Right lobe of liver (tissue), 6 donors: ENCODE results near the gene HSD17B4. TPM values are rescaled to one million over a fixed set of nuclear protein-coding genes. Genes with fewer than 3 reads are reported as not detected.

ENCODE experiments used
- ATAC-seq, 4 donors: fragments of 200-7000 bp; cut with Tn5 transposase; one replicate each; pipeline ENCODE4 v1.9.1; 2020; ENCODE audit warnings: mild to moderate bottlenecking in 4 of 4, moderate library complexity in 4 of 4
- DNase-seq, 3 donors: peaks; one replicate each; pipeline ENCODE4 v3.0.0-alpha.2; 2020
- H3K27ac ChIP-seq, 3 donors: fragments of 200-600 bp; one replicate each; pipeline ENCODE4 v1.8.0; 2022
- H3K27me3 ChIP-seq, 2 donors: fragments of 200-600 bp; one replicate each; pipeline ENCODE4 v1.8.0; 2022
- H3K36me3 ChIP-seq, 4 donors: fragments of 200-600 bp; sonication (generic) in 1 of 4; one replicate each; pipeline versions ENCODE4 v1.5.1 to v1.8.0; 2017 to 2022; ENCODE audit warnings: control low read depth in 1 of 4
- H3K4me1 ChIP-seq, 4 donors: fragments of 200-600 bp; sonication (generic) in 1 of 4; one replicate each; pipeline versions ENCODE4 v1.5.1 to v1.8.0; 2017 to 2022; ENCODE audit warnings: control low read depth in 1 of 4
- H3K4me3 ChIP-seq, 3 donors: fragments of 200-600 bp; one replicate each; pipeline ENCODE4 v1.8.0; 2022
- H3K9me3 ChIP-seq, 4 donors: fragments of 200-600 bp; sonication (generic) in 1 of 4; one replicate each; pipeline versions ENCODE4 v1.5.1 to v1.8.0; 2017 to 2022; ENCODE audit warnings: control low read depth in 1 of 4
- CTCF ChIP-seq, 4 donors: fragments of 200-600 bp in 3 of 4; fragments of 450-650 bp in 1 of 4; IDR thresholded peaks; one replicate each; pipeline versions ENCODE4 v1.5.1 to v1.8.0; 2016 to 2022; ENCODE audit warnings: antibody characterized with exemption in 4 of 4, mild to moderate bottlenecking in 2 of 4
- POLR2A ChIP-seq: fragments of 450-650 bp; IDR thresholded peaks from one replicate; pipeline ENCODE4 v1.6.1; 2017; ENCODE audit warnings: antibody characterized with exemption, mild to moderate bottlenecking
- WGBS: methylation state at CpG from one replicate; pipeline ENCODE4 v1.1.6; 2018; ENCODE audit warnings: low coverage, low lambda C conversion rate; ENCODE audit not compliant: insufficient coverage; ENCODE audit errors: missing lambda C conversion rate; 5-methylcytosine and 5-hydroxymethylcytosine counted together
- intact Hi-C, 2 donors: fragments of 100-400 bp; cut with DNase I; formaldehyde crosslinking; loops; one replicate each; pipeline versions ENCODE4 v1.11.2 to v1.14.1; 2022
- total RNA-seq, 6 experiments: library from RNA; depleted of rRNA in 2 of 6; stranded (reverse); fragments of >200 nt in 2 of 6; fragmentation: NEBNext Ultra II Directional in 3 of 6; extraction: Animal tissue kit (Norgen Biotek cat#: 25700) in 3 of 6; gene quantifications; one replicate each; pipeline versions ENCODE4 v1.1.0 to v1.2.4, GENCODE V29; 2016 to 2023
- donor health status: DM: no; HTN: yes; CAD: no.
- donor health status: DM: no; HTN: no; CAD: no.
- donor health status: DM: no; HTN: no; CAD: no.
- donor health status: DM: no; HTN: yes; CAD: no.
- donor health status: DM: no; HTN: yes; CAD: no.

HSD17B4 gene
- total RNA-seq, 6 experiments from 2014 or later = 380 to 571 (median 473) TPM

- peaks cover 0 to 53% (median 25%) of the 10 kb centered on the region in 4 donors for H3K36me3 ChIP-seq
- H3K27me3 ChIP-seq = no peaks in the 10 kb centered on the region
- no peak overlapping the region for H3K4me3 ChIP-seq
- H3K27ac ChIP-seq = no peak overlapping the region
- intact Hi-C loops = no loop called here
- no peaks in the 10 kb centered on the region for H3K9me3 ChIP-seq
- TF ChIP-seq POLR2A (no peak), CTCF (IDR thresholded peaks at IDR 0.05) (no peak)
- 81% methylated on average over 3 of the region's 3 CpGs for WGBS
- DNase-seq (no peak), ATAC-seq (no peak)
- no peaks in the 10 kb centered on the region for H3K4me1 ChIP-seq
Measured at GRCh38 chr5:119532637-119533036, 80.3 kb downstream of the HSD17B4 start.

GRCh38 chr5:119537704-119538103, 85.4 kb downstream of the HSD17B4 start:
- H3K4me1 ChIP-seq = no peaks in the 10 kb centered on the region
- H3K27ac ChIP-seq = no peak overlapping the region
- no peak for TF ChIP-seq POLR2A
- TF ChIP-seq CTCF (IDR thresholded peaks at IDR 0.05) = no peak
- no peaks in the 10 kb centered on the region for H3K27me3 ChIP-seq
- ATAC-seq (no peak), DNase-seq (no peak)
- no peaks in the 10 kb centered on the region for H3K9me3 ChIP-seq
- H3K36me3 ChIP-seq = peaks cover 8 to 49% (median 26%) of the 10 kb centered on the region in 4 donors
- intact Hi-C loops = no loop called here
- no CpG with 5 or more reads among the region's 2 CpGs for WGBS
- no peak overlapping the region for H3K4me3 ChIP-seq

DNA sequence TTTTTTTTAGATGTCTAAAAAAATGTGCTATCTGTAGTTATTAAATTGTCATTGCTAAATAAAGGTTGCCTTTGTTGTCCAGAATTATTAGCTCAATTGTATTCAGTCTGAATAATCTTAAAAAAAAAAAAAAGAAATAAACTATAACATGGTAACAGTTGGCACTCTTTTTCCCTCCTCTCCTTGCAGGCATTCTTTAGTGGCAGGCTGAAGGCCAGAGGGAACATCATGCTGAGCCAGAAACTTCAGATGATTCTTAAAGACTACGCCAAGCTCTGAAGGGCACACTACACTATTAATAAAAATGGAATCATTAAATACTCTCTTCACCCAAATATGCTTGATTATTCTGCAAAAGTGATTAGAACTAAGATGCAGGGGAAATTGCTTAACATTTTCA, 89.4 kb downstream of the HSD17B4 start:
- no peaks in the 10 kb centered on the region for H3K4me1 ChIP-seq
- no peak overlapping the region for H3K27ac ChIP-seq
- WGBS = 100% methylated on average over 1 of the region's 1 CpG
- no peak for ATAC-seq
- H3K27me3 ChIP-seq = no peaks in the 10 kb centered on the region
- peaks cover 5 to 44% (median 25%) of the 10 kb centered on the region in 4 donors for H3K36me3 ChIP-seq
- no peak for DNase-seq
- intact Hi-C loops = no loop called here
- no peak for TF ChIP-seq CTCF (IDR thresholded peaks at IDR 0.05)
- no peak for TF ChIP-seq POLR2A
- H3K4me3 ChIP-seq = no peak overlapping the region
- H3K9me3 ChIP-seq = no peaks in the 10 kb centered on the region

DNA sequence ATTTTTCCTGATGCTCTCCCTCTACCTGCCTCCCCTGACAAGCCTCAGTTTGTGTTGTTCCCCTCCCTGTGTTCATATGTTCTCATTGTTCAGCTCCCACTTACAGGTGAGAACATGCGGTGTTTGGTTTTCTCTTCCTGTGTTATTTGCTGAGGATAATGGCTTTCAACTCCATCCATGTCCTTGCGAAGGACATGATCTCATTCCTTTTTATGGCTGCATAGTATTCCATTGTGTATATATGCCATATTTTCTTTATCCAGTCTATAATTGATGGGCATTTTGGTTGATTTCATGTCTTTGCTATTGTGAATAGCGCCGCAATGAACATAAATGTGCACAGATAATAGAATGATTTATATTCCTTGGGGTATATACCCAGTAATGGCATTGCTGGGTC, 99.5 kb downstream of the HSD17B4 start:
- 60% methylated on average over 4 of the region's 4 CpGs for WGBS
- no peak overlapping the region for H3K4me3 ChIP-seq
- no peaks in the 10 kb centered on the region for H3K9me3 ChIP-seq
- no peaks in the 10 kb centered on the region for H3K4me1 ChIP-seq
- no peaks in the 10 kb centered on the region for H3K36me3 ChIP-seq
- no peaks in the 10 kb centered on the region for H3K27me3 ChIP-seq
- ATAC-seq = no peak
- TF ChIP-seq CTCF (IDR thresholded peaks at IDR 0.05) (no peak), POLR2A (no peak)
- H3K27ac ChIP-seq = no peak overlapping the region
- intact Hi-C loops = no loop called here
- DNase-seq = no peak

GRCh38 chr5:119554597-119554996, 102.3 kb downstream of the HSD17B4 start:
- no peak for DNase-seq

More at GRCh38 chr5:119554597-119554996, 102.3 kb downstream of the HSD17B4 start:
- 63% methylated on average over 2 of the region's 2 CpGs for WGBS
- TF ChIP-seq POLR2A = no peak
- TF ChIP-seq CTCF (IDR thresholded peaks at IDR 0.05) = no peak
- H3K4me1 ChIP-seq = no peaks in the 10 kb centered on the region
- no peak for ATAC-seq
- H3K27ac ChIP-seq = no peak overlapping the region
- no peaks in the 10 kb centered on the region for H3K27me3 ChIP-seq
- no peak overlapping the region for H3K4me3 ChIP-seq
- intact Hi-C loops = no loop called here
- no peaks in the 10 kb centered on the region for H3K9me3 ChIP-seq
- no peaks in the 10 kb centered on the region for H3K36me3 ChIP-seq
